Spleen (tissue), 7 donors: ENCODE measurements around the gene NPPB.

Experiments
- CTCF ChIP-seq, 11 experiments: fragments of 200-600 bp in 7 of 11; fragments of 450-650 bp in 4 of 11; sonication (generic) in 4 of 11; IDR thresholded peaks in 8 of 11; conservative IDR thresholded peaks in 3 of 11; 1 replicate in 7 of 11; 2 replicates in 4 of 11; pipeline versions ENCODE4 v1.4.0 to v1.8.0; 2016 to 2021; ENCODE audit warnings: antibody characterized with exemption in 11 of 11, inconsistent platforms in 4 of 11, mild to moderate bottlenecking in 1 of 11
- POLR2A ChIP-seq, 3 donors: fragments of 450-650 bp; IDR thresholded peaks; one replicate each; pipeline ENCODE4 v1.5.1; 2017; ENCODE audit warnings: antibody characterized with exemption in 3 of 3, mild to moderate bottlenecking in 1 of 3
- donor health status: DM: no; HTN: no; CAD: no; lungs with moderate emphysema.
- donor health status: DM: no; HTN: no; CAD: no.
- donor health status: DM: no; HTN: no; CAD: no.

- TF ChIP-seq POLR2A (IDR thresholded peaks at IDR 0.05) (no peak), CTCF (IDR thresholded peaks at IDR 0.05 in 8 of 11, conservative IDR thresholded peaks at IDR 0.05 in 3 of 11) (no peak)
Measured at GRCh38 chr1:11875094-11875493, 16.3 kb upstream of the NPPB start.
